Mucosa of descending colon (tissue), 3 donors: ENCODE data around the gene CSF3R. TPM values are rescaled to one million over a fixed set of nuclear protein-coding genes. Genes with fewer than 3 reads are reported as not detected.

Experiments
- ATAC-seq: fragments of 200-7000 bp; cut with Tn5 transposase; one replicate; pipeline ENCODE4 v1.9.1; 2020; ENCODE audit warnings: mild to moderate bottlenecking, moderate library complexity
- DNase-seq, 3 donors: peaks; one replicate each; pipeline ENCODE4 v3.0.0-alpha.2; 2020
- H3K36me3 ChIP-seq: fragments of 200-600 bp; one replicate; pipeline ENCODE4 v1.8.0; 2021; ENCODE audit warnings: low read depth, mild to moderate bottlenecking
- H3K4me1 ChIP-seq: fragments of 200-600 bp; one replicate; pipeline ENCODE4 v1.8.0; 2021; ENCODE audit warnings: low read depth, mild to moderate bottlenecking
- H3K4me3 ChIP-seq: fragments of 200-600 bp; one replicate; pipeline ENCODE4 v1.8.0; 2021; ENCODE audit warnings: mild to moderate bottlenecking
- H3K9me3 ChIP-seq: fragments of 200-600 bp; one replicate; pipeline ENCODE4 v1.8.0; 2021; ENCODE audit warnings: mild to moderate bottlenecking
- CTCF ChIP-seq: fragments of 200-600 bp; IDR thresholded peaks from one replicate; pipeline ENCODE4 v1.8.0; 2022; ENCODE audit warnings: antibody characterized with exemption, mild to moderate bottlenecking
- intact Hi-C, 2 donors: fragments of 100-400 bp; cut with DNase I in 1 of 2; cut with micrococcal nuclease in 1 of 2; formaldehyde crosslinking; loops; one replicate each; pipeline versions ENCODE4 v1.11.0 to v1.11.1; 2022; cut with DNase I, micrococcal nuclease
- total RNA-seq, 3 donors: library from RNA; stranded (reverse); fragmentation: NEBNext Ultra II Directional in 2 of 3; extraction: Animal tissue kit (Norgen Biotek cat#: 25700) in 2 of 3; gene quantifications; one replicate each; pipeline versions ENCODE4 v1.2.1 to v1.2.4, GENCODE V29; 2021 to 2023
- donor health status: DM: no; HTN: no; CAD: no; lungs with moderate emphysema.
- donor health status: DM: no; HTN: no; CAD: no.
- donor health status: DM: no; HTN: yes; CAD: no.

The CSF3R gene
- total RNA-seq, 3 donors from 2014 or later, result 1.4 to 7.7 (median 4.7) TPM

- TF ChIP-seq CTCF, result no peak
- ATAC-seq (no peak), DNase-seq (no peak)
- intact Hi-C loops, result no loop called here
- Histone ChIP-seq H3K4me1 (no peaks in the 10 kb centered on the region), H3K9me3 (no peaks in the 10 kb centered on the region), H3K4me3 (no peak overlapping the region), H3K36me3 (no peaks in the 10 kb centered on the region)
These were observed 10.7 kb downstream of the CSF3R start for GRCh38 chr1:36471830-36472641.

- Histone ChIP-seq H3K4me1 (no peaks in the 10 kb centered on the region), H3K36me3 (no peaks in the 10 kb centered on the region), H3K9me3 (no peaks in the 10 kb centered on the region), H3K4me3 (no peak overlapping the region)
- intact Hi-C loops, result no loop called here
- ATAC-seq (no peak), DNase-seq (no peak)
- no peak for TF ChIP-seq CTCF
These were observed 13.6 kb downstream of the CSF3R start for GRCh38 chr1:36469163-36469562.

GRCh38 chr1:36467700-36468455, 14.8 kb downstream of the CSF3R start:
- ATAC-seq (no peak), DNase-seq (no peak)
- Histone ChIP-seq H3K9me3 (no peaks in the 10 kb centered on the region), H3K36me3 (no peaks in the 10 kb centered on the region), H3K4me1 (peaks cover 7% of the 10 kb centered on the region), H3K4me3 (no peak overlapping the region)
- intact Hi-C loops, result no loop called here
- TF ChIP-seq CTCF, result no peak

- H3K36me3 ChIP-seq, result no peaks in the 10 kb centered on the region
- H3K4me3 ChIP-seq, result no peak overlapping the region
- ATAC-seq (no peak), DNase-seq (no peak)
- no peaks in the 10 kb centered on the region for H3K9me3 ChIP-seq
- peaks cover 7% of the 10 kb centered on the region for H3K4me1 ChIP-seq
- no peak for TF ChIP-seq CTCF
- intact Hi-C loops, result no loop called here
These were observed 15.7 kb downstream of the CSF3R start for GRCh38 chr1:36467027-36467410.

GRCh38 chr1:36466370-36467026, 16.2 kb downstream of the CSF3R start:
- TF ChIP-seq CTCF, result no peak
- no peak overlapping the region for H3K4me3 ChIP-seq
- no peak for DNase-seq
- intact Hi-C loops, result no loop called here
- H3K4me1 ChIP-seq, result peaks cover 7% of the 10 kb centered on the region
- H3K9me3 ChIP-seq, result no peaks in the 10 kb centered on the region
- ATAC-seq, result no peak
- no peaks in the 10 kb centered on the region for H3K36me3 ChIP-seq
